ENCODE data around the gene SPHK2.
"Not testable (repeated sequence)": the region's sequence is repeated elsewhere in the genome, so short reads cannot be mapped to it uniquely, and the experiment has no call there.

SPHK2 gene

DNA sequence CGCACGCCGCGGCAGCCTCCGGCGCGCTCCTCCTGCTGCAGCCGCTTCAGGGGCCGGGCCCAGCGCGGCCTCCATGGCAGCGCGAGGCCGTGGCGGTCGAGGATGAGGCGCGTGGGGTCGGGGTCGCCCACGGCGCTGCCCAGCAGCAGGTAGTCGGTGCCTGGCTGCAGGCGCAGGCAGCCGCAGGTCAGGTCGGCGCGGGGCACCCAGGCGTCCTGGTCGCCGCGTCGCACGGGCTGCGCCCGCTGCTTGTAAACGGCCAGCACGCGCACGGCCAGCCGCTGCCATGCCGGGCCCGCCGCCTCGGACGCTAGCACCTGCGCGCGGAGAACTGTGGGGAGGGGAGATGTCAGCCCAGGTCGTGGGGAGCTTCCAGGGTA, 42.4 kb downstream of the SPHK2 start:
- DNase-seq, result no peak

DNA sequence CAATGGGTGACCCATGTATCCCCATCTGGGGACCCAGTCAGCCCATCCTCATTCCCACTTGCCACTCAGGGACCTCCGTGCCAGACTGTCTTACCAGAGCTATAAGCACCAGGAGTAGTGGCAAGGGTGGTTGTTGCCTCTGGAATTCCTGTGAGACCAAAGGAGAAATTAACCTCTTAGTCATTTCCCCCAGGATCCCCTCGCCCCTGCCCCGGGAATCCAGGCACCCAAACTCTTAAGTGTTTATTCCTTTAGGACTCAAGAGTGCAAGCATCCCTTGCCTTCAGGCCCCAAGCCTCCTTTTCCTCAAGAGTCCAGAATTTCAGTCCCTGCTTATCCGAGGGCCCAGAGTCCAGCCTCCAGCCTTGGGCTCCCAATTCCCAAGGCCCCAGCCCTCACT, 44.4 kb downstream of the SPHK2 start:
- no peak for DNase-seq

DNA sequence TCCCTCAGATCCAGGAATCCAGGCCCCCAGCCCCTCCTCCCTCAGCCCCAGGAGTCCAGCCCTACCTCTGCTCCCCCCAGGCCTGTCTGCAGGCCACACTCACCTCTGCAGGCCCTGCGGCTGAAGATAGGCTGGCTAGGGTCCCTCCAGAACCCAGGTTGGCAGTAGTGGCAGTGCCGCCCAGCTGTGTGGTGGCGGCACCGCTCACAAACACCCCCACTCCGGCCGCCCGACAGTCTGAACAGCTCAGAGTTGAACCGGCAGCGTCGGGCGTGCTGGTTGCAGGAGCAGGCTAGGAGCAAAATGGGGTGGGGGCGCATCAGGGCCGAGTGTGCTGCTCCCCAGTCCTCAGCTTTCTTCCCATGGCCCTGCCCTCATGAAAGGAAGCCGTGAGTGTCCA, 45.2 kb downstream of the SPHK2 start:
- no peak for DNase-seq

DNA sequence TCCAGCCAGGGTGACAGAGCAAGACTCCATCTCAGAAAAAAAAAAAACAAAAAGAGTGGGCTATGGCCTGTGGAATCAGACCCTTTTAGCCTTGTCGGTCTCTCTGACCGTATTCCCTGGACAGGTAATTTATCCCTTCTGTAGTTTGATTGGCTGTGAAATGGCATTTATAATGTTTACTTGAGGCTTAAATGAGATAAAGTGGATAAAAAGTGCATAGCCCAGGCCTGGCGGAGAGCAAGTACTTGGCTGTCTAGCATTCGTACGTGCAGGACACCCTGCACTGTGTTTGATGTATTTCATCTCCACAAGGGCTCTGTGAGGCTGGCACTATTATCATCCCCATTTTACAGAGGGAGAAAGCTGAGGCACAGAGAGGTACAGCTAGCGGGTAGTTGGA, 46.5 kb downstream of the SPHK2 start:
- DNase-seq, result no peak

DNA sequence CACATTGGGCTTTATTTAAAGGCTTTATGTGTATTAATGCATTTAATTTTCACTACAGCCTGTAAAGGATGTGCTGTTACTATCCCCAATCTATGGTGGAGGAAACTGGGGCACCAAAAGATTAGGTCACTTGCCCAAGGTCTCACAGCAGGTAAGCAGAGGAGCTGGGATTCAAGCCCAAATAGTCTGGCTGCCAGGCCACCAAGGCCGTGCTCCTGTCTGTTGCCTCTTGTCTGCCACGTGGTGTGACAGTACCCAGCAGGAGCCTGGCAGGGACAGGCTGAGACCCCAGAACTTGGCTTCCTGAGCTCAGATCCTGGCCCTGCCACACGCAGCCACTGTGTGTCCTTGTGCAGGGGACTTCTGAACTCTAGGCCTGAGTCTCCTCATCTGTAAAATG, 49.0 kb downstream of the SPHK2 start:
- DNase-seq, result no peak

DNA sequence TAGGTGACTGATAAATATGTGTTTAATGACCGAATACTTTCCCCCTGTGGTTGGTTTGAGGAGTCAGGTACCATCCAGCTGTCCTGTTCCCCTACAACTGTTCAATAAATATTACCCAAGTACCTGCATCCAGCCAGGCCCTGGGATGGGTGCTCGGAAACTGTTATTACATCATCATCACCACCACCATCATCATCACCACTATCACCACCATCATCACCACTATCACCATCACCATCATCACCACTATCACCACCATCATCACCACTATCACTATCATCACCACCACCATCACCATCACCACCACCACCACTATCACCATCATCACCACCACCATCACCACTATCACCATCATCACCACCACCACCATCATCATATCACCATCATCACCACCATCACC, 49.5 kb downstream of the SPHK2 start:
- no peak for DNase-seq

DNA sequence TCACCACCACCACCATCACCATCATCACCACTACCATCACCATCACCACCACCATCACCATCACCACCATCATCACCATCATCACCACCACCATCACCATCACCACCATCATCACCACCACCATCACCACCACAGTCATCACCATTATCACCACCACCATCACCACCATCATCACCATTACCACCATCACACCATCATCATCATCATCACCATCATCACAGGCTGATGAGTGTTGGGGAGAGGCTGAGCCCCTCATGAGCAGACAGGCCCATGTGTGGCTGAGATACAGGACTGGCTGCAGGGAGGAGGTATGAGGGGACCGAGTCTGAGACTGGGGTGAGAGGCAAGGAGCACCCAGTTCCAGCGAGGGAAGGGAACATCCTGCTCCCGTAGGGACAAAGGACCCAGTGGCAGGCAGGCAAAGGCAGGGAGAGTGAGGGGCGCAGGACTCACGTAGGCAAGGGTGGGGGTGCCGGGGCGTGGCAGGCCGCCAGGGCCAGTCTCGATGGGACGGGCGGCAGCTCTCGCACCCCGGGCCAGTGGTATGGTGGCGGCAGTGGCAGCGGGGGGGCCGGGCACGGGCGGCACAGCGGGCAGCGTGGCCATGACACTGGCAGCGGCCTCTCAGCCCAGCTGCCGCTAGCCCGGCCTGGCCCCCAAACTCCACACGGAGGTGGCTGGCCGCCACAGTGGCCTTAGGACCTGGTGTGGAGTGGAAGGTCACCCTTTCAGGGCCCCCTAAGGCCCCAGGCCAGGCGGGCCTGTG, 50.8 kb downstream of the SPHK2 start:
- no peak for DNase-seq

DNA sequence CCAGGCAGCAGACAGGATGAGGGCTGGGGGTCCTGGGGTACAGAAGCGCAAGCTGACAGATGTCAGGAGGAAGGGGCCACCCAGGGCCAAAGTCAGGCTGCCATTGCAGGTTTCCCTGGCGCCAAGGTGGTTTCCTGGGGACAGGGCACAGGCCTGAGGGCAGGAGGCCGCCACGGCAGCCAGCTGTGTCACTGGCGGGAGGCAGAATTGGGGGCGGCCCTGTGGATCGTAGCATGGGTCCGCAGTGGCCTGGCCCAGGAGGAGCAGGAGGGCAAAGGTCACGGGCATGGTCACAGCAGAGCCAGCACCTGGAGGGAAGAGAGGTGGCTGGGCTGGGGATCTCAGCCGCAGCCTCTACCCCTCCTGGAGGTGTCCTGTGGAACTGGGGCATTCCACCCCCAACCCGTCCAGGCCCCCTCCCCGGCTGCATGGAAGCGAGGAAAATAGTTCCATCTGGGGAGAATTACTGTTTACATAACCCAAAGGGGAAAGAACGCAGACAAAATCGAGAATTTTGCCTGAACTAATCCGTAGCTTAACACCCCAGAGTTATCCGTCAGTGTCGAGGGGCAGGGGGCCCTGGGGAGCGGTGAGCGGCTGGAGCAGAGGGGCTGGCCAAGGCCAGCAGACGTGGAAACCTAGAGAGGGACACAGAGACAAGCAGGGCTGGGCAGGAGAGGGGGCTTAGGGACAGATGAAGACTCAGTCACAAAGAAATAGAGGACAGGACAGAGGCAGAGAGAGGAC, 51.6 kb downstream of the SPHK2 start:
- DNase-seq, result no peak

DNA sequence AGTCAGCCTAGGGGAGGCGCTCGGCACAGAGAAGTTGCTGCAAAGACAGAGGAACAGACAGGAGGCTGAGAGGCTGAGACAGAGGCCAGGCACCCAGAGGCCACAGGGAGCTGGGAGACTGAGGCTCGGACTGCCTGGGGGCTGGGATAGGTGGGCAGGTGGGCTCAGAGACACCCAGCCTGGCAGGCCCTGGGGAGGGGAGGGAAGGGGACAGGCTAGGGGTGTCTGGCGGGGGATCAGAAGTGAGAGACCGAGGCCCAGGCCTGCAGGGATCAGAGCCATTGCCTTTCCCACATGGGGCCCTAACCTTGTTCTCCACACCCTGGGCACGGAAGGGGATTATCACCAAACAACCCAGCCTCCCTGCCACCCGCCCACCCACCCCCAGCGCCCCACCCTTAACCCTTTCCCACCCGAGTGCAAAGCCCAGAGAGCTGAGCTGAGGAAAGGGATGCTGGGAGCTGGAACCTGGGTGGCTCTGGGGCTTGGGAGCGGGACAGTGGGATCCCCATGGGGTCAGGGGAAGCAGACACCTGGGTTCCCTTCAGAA, 52.2 kb downstream of the SPHK2 start:
- DNase-seq, result no peak

DNA sequence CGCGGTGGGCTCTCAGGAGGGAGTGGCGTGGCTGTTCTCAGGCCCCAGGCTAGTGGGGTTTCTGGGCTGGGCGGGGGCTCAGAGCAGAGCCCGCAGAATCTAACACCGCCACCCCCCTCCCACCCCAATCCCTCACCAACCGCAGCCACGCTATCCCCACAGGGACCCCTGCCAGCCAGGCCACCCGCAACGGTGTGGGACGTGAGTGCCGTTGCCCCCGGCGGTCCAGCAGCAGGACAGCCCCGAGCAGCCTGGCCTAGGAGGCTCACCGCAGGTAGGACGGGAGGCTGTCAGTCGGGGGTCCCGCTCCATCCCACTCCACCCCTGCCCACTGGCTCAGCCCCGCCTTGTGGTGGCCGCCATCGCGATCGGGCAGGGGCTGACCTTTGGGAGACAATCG, 53.7 kb downstream of the SPHK2 start, which contains the start of gene NTN5:
NTN5 (minus strand) TSS at position 24 of the 400 bp plus-strand sequence. CDS start 2,031 bp downstream, outside the sequence.
- DNase-seq, result no peak

DNA sequence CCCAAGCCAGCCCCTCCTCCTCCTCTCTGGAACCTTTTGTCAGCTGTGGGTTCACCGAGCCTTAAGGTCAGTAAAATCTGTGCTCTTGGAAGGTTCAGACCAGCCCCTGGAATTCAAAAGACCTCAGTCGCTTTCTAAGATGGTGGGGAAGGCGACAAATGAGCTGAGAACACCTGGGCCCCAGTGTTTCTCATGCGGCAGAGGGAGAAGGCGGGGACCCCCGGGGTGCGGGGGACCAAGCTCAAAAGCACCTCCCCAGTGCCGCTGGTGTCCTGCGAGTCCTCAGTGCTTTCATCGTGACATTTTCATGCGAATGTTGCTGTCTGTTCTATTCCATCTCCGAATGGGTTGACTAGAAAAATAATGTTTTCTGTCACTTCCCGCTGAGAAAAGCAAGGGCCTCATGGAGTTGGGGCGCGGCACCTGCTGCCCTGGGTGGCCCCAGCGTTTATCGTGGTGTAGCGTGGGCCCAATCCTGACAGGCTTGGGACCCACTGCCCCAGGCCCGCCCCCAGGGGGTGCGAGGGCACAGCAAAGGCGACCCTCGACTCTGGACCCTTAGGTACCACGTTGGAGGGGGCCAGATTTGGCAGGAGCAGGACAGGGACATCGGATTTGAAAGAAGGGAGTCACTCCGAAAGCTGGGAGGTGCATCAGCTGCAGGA, 54.3 kb downstream of the SPHK2 start:
- no peak for DNase-seq

DNA sequence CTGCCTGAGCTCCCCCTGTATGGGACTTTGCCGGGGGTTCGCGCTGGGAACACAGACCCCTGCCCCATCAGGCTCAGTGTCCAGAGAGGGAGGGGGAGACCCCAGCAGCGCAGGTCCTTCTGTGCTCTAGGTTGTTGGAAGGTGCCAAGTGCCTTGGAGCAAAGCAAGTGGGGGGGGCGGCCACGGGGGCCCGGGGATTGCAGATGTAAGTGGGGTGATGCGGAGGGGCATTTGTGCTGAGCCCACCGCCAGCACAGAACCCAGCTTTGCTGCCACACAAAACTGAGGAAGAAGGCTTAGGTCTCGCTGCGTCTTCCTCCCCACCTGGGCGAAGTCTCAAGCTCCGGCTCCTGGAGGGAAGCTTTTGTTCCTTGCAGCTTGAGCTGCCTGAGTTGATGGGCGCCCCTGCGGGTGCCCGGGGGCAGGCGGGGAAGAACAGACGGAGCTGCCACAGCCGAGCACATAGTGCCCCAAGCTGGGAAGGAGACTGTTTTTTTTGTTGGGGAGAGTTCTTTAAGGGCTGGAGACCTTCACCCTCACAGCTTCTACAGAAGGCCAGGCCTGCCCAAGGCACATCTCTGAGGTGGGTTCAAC, 55.0 kb downstream of the SPHK2 start:
- no peak for DNase-seq

DNA sequence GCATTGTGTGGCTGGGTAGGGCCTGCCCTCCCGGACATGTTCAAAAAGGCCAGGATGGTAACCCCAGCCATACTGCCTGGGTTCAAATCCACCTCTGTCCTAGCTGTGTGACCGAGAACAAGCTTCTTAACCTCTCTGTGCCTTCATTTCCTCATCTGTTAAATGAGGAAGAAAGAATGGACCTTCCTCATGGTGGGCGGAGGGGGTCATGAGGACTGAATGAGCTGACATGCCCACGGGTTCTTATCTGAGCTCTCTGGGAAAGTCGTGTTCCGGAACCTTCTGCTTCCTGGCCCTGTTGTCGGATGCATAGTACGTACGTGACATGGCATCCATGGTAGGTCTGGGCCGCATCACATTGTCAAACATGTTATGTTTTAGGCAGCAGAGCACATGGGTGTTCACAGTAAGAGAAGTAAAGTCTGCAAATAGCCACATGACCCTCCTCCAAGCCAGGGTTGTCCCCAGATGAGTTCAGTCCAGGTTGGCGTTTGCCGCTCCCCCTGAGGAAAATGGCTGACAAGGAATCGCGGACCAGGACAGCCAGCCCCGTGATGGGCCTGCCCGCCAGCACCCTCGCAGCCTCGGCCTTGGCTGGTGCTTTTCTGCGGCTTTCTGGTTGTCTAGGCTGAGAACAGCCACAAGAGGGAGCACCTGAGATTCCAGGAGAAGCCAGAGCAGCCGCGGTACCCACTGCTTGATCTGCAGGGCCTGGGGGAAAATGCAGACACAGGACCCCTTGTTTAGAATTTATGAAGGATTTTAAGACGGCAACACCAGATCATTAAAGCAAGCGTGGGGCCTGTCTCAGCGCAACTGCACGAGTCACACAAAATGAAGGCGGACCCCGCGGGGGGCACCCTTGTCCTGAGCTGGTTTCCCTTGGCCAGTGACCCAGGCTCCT, 55.9 kb downstream of the SPHK2 start:
- DNase-seq, result peak; percentile 83

DNA sequence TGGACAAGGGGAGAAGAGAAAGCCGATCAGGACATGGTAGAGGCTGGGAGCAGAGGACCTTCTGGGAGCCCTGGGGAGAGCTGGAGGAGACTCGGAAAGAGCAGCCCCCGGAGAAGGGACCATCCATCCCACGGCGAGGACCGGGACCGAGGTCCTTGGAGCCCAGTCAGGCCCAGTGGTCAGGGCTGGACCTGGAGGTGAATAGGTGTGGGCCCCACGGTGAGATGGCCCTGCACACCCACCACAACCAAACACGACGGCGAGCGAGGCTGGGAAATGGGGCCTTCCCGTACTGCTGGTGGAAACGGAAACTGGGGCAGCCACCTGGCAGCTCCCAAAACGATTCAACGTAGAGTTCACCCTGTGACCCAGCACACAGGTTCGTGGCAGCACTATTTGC, 57.2 kb downstream of the SPHK2 start:
- no peak for DNase-seq

DNA sequence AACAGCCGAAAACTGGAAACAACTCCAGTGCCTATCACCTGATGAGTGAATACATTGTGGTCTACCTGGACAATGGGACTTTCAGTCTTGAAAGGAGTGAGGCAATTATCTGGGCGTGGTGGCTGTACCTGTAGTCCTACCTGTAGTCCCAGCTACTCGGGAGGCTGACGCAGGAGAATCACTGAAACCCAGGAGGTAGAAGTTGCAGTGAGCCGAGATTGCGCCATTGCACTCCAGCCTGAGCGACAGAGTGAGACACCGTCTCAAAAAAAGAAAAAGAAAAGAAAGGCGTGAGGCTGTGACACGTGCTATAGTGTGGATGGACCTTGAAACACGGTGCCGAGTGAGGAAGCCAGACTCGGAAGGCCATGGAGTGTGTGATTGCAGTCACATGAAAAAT, 57.6 kb downstream of the SPHK2 start:
- DNase-seq, result no peak

DNA sequence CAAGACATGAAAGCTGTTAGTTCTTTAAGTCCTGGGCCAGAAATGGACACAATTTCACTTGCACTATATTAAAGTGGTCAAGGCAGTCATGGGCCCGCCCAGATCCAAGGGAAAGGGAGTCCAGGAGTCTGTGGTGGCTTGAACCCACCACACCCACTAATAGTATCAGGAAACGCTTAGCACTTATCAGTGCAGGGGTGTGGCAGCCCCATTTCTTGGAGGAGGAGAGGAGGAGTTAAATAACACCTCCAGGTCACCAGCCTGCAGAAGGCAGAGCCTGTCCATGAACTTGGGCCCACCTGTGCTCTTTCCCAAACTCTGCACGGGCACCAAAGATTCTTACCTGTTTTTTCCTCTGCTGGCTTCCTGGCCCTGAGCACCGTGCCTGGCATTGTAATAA, 58.9 kb downstream of the SPHK2 start:
- DNase-seq, result no peak

DNA sequence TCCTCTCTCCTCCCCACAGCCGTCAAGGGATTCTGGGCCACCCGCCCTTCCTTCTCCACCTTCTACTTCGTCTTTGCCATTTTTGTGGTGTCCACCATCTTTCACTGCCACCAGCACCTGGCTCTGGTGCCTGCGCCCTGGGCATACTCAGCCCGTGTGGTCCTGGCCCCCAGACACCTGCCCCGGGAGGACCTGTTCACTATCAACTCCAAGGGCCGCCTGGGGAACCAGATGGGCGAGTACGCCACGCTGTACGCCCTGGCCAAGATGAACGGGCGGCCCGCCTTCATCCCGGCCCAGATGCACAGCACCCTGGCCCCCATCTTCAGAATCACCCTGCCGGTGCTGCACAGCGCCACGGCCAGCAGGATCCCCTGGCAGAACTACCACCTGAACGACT, 60.7 kb downstream of the SPHK2 start:
- DNase-seq, result not testable (repeated sequence)

All from activated CD4-positive, alpha-beta T cell treated with anti-CD3 and anti-CD28 coated beads, Interleukin-10, Interleukin-2, amounts not matched to agents 100 ng/mL and 50 ng/mL, durations not matched to agents 16 hours and 8 hours (primary cell).